ENCODE measurements around the gene SLC2A6. TPM values are rescaled to one million over a fixed set of nuclear protein-coding genes. Genes with fewer than 3 reads are reported as not detected.

SLC2A6 gene
- total RNA-seq, 3 donors from 2014 or later = 1.8 to 2.0 (median 1.8) TPM

DNA sequence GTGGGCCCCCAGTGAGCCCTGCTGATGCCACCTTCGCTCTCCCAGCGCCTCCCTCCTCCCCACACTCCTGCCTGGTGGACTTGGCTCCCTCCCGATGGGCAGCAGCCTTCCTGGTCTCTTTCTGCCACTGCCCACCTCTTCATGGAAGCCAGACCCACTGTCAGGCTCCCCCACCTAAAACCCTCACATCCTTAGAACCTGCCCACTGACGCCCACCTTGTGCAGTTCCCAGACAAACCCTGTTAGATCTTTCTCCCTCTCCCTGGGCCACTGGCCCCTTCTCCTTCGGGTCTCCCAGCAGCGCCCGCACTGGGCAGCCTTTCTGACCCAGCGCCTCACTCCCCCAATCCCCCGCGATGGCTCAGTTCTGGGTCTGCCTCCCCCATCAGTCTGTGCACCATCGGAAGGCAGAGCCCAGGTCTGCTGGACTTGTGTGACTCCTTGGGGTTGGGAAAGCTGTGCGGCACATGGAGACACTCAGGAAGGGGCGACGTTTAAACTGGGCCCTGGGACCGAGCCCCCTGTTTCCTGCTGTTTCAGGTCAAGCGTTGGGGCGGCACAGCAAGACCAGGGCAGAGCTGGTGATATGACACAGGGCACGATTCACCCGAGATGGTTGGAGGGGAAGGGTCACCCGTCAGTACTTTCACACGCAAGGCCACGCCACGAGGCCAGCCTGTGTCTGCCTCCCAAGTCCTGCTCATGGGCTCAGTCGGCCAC, 28.5 kb upstream of the SLC2A6 start:
- peaks cover 0 to 3% of the 10 kb centered on the region in 2 donors for H3K9me3 ChIP-seq
- H3K27me3 ChIP-seq = no peaks in the 10 kb centered on the region
- peak overlapping the region in 1 of 2 donors; percentile 68 for H3K27ac ChIP-seq
- TF ChIP-seq, protein P1, sequence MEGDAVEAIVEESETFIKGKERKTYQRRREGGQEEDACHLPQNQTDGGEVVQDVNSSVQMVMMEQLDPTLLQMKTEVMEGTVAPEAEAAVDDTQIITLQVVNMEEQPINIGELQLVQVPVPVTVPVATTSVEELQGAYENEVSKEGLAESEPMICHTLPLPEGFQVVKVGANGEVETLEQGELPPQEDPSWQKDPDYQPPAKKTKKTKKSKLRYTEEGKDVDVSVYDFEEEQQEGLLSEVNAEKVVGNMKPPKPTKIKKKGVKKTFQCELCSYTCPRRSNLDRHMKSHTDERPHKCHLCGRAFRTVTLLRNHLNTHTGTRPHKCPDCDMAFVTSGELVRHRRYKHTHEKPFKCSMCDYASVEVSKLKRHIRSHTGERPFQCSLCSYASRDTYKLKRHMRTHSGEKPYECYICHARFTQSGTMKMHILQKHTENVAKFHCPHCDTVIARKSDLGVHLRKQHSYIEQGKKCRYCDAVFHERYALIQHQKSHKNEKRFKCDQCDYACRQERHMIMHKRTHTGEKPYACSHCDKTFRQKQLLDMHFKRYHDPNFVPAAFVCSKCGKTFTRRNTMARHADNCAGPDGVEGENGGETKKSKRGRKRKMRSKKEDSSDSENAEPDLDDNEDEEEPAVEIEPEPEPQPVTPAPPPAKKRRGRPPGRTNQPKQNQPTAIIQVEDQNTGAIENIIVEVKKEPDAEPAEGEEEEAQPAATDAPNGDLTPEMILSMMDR (IDR thresholded peaks at IDR 0.05) = no peak
- TF ChIP-seq POLR2A (IDR thresholded peaks at IDR 0.05) (no peak), POLR2AphosphoS5 (IDR thresholded peaks at IDR 0.05) (no peak)
- H3K36me3 ChIP-seq = no peaks in the 10 kb centered on the region
- H3K4me3 ChIP-seq = no peak overlapping the region
- intact Hi-C loops (cut with DNase I; ENCODE audit: low total_unique reads) = no loop called here
- no peaks in the 10 kb centered on the region for H3K4me1 ChIP-seq
- no peak for DNase-seq (ENCODE audit: low spot score in 2 of 2)

DNA sequence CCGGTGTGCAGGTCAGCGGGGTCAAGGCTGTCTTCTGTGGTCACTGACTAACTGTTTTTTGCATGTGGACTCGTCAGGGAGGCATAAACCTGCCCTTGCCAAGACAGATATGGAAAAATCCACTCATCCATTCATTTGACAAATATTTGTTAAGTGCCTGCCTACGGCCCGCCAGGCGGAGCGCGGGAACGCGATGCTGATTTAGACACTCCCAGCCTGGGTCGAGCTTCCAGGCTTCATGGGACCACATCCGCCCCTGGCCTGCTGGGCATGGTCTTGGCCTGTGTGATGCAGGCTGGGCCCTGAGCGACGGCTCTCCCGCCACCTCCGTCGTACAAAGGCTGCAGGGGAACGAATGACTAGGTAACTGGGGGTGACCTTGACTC, 27.7 kb upstream of the SLC2A6 start:
- peak overlapping the region in 1 of 2 donors; percentile 68 for H3K27ac ChIP-seq
- DNase-seq (ENCODE audit: low spot score in 2 of 2) = no peak
- TF ChIP-seq POLR2AphosphoS5 (IDR thresholded peaks at IDR 0.05) = no peak
- TF ChIP-seq, protein P1 (IDR thresholded peaks at IDR 0.05) = no peak
- no peak for TF ChIP-seq POLR2A (IDR thresholded peaks at IDR 0.05)
- no peaks in the 10 kb centered on the region for H3K27me3 ChIP-seq
- no peak overlapping the region for H3K4me3 ChIP-seq
- peaks cover 0 to 10% of the 10 kb centered on the region in 2 donors for H3K9me3 ChIP-seq
- H3K4me1 ChIP-seq = no peaks in the 10 kb centered on the region
- intact Hi-C loops (cut with DNase I; ENCODE audit: low total_unique reads) = no loop called here
- no peaks in the 10 kb centered on the region for H3K36me3 ChIP-seq

DNA sequence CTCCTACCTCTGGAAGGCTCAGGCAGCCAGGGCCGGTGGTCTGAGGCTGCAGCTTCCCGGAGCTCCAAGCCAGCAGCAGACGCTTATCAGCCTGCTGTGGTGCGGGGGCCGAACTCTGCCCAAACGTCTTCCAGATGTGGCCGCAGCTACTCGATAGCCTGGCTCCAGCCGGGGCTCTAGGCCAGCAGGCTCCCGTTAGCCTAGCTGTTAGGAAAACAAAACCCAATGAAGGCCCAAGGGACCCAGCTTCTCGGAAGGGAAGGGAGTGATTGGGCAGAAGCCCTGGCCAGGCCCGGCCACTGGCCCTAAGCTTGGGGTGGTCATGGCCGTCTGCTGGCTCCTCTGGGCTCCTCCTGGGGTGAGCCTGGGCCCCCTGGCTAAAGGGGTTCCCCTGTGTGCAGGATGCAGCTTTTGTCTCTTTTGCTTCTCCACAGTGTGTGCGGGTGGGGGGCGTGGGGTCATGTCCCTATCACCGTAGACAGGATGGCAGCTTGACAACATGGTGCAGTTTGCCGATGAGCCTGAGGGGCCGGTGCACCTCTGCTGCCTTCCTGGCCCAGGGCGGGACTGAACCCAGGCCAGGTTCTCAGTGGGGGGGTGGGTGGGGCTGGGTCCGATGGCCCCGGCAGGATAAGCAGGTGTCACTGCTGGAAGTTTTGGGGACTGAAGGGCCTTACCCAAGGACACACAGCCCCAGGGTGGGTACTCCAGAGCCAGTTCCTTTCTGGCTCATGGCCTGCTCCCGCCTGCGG, 27.2 kb upstream of the SLC2A6 start:
- H3K4me3 ChIP-seq = no peak overlapping the region
- H3K36me3 ChIP-seq = no peaks in the 10 kb centered on the region
- no peak for DNase-seq (ENCODE audit: low spot score in 2 of 2)
- intact Hi-C loops (cut with DNase I; ENCODE audit: low total_unique reads) = no loop called here
- TF ChIP-seq, protein P1 (IDR thresholded peaks at IDR 0.05) = no peak
- no peak for TF ChIP-seq POLR2A (IDR thresholded peaks at IDR 0.05)
- no peak for TF ChIP-seq POLR2AphosphoS5 (IDR thresholded peaks at IDR 0.05)
- peak overlapping the region in 1 of 2 donors; percentile 68 for H3K27ac ChIP-seq
- H3K27me3 ChIP-seq = no peaks in the 10 kb centered on the region
- no peaks in the 10 kb centered on the region for H3K4me1 ChIP-seq
- H3K9me3 ChIP-seq = peaks cover 0 to 16% of the 10 kb centered on the region in 2 donors

DNA sequence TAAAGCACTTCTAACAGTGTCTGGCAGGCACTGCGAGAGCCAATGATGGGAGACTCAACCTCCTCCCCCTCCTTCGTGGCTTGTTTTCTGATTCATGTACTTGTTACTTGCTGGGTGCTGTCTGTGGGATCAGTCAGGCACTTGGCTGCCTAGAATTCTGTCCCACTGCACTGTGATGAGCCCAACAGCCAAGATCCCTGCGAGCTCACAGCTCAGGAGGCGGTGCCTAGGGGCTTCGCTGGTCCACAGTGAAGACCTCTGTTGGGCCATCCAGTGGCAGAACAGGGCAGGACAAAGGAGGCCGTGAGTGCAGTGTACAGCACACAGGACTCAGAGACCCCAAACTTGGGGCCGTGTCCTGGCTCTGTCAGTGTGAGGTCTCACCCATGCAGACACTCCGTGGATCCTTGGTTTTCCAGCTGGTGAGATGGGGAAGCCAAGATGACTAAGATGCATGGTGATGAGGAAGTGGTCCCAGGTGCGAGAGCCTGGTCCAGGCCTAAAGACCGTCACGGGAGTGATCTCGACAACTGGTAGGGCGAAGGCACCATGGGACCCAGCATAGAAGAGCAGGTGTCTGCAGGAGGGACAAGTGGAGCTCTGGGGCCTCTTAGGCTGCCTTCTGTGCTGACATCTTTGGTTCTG, 26.4 kb upstream of the SLC2A6 start:
- H3K27me3 ChIP-seq = no peaks in the 10 kb centered on the region
- H3K27ac ChIP-seq = peak overlapping the region in 1 of 2 donors; percentile 68
- intact Hi-C loops (cut with DNase I; ENCODE audit: low total_unique reads) = no loop called here
- H3K9me3 ChIP-seq = peaks cover 0 to 17% of the 10 kb centered on the region in 2 donors
- TF ChIP-seq POLR2AphosphoS5 (IDR thresholded peaks at IDR 0.05) = no peak
- TF ChIP-seq POLR2A (IDR thresholded peaks at IDR 0.05) = no peak
- TF ChIP-seq, protein P1 (IDR thresholded peaks at IDR 0.05) = no peak
- no peak for DNase-seq (ENCODE audit: low spot score in 2 of 2)
- H3K4me1 ChIP-seq = no peaks in the 10 kb centered on the region
- H3K36me3 ChIP-seq = no peaks in the 10 kb centered on the region
- H3K4me3 ChIP-seq = no peak overlapping the region

Data from breast epithelium (tissue), 4 donors.